HUES64 (cell line): ENCODE results near the gene BEND5.

ENCODE experiments used
- H3K27ac ChIP-seq: 2 replicates; pipeline ENCODE4 v1.7.0; 2013; ENCODE audit warnings: low read depth, low read length, inconsistent platforms
- H3K27me3 ChIP-seq: 2 replicates; pipeline ENCODE4 v1.6.1; 2013; ENCODE audit warnings: mild to moderate bottlenecking, low read length; ENCODE audit not compliant: insufficient read depth
- H3K36me3 ChIP-seq: 2 replicates; pipeline ENCODE4 v1.6.1; 2013; ENCODE audit warnings: mild to moderate bottlenecking, low read length; ENCODE audit not compliant: insufficient read depth
- H3K4me1 ChIP-seq: 2 replicates; pipeline ENCODE4 v1.6.1; 2013; ENCODE audit warnings: mild to moderate bottlenecking, low read length, moderate library complexity; ENCODE audit not compliant: insufficient read depth
- H3K4me3 ChIP-seq: 2 replicates; pipeline ENCODE4 v1.5.1; 2013; ENCODE audit warnings: mild to moderate bottlenecking, low read length, moderate library complexity
- H3K9ac ChIP-seq: 2 replicates; pipeline ENCODE4 v1.6.1; 2013; ENCODE audit warnings: mild to moderate bottlenecking, low read depth, low read length
- H3K9me3 ChIP-seq: 2 replicates; pipeline ENCODE4 v1.6.1; 2013; ENCODE audit warnings: low read depth, low read length; ENCODE audit not compliant: insufficient read depth
- WGBS: fragments of 150-250, 120-280 bp; methylation state at CpG from one replicate; pipeline ENCODE4 v1.1.7; 2013; ENCODE audit warnings: missing lambda C conversion rate; 5-methylcytosine and 5-hydroxymethylcytosine counted together

BEND5 gene

DNA sequence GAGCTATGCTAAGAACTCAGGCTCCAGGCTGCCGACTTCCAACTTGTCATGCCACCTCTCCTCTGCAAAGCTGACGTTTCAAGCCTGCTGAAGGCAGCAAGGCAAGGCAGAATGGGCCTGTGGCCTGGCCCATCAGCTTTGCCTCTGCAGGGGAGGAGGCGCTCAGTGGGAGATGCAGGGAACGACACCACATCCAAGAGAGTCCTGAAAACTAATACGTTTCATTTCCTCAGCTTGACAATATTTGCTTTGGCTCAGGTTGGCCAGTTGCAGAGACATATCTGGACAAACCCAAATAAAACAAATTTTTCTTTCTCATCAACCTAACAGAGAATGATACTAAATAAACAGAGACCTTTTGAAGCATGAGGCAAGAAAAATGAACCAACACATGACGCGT is 35.3 kb downstream of the BEND5 start:
- Histone ChIP-seq H3K27ac (no peak overlapping the region), H3K9me3 (no peaks in the 10 kb centered on the region), H3K36me3 (peaks cover 15% of the 10 kb centered on the region), H3K27me3 (no peaks in the 10 kb centered on the region), H3K4me1 (peaks cover 7% of the 10 kb centered on the region; the same call in 1 of the 2 replicates), H3K9ac (no peak overlapping the region), H3K4me3 (no peak overlapping the region)
- WGBS = 89% methylated on average over 7 of the region's 7 CpGs

DNA sequence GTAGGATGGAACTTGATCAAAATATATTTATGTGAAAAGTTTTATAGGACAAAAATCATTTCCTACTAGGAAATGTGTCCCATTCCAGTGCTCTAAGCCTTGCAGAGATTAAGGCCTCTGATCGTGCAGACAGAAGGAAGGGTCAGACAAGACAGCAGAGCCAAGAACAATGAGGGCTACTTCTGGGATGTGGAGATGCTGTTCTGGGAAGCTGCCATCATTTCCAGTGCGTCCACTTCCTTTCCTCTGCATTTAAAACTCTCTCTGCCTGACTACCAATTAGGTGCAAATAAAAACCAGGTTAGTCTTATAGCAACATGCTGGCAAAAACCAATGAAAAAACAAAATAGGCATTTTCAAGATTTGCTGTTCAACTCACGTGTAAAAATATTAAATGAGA is 36.1 kb downstream of the BEND5 start:
- Histone ChIP-seq H3K27me3 (no peaks in the 10 kb centered on the region), H3K9ac (no peak overlapping the region), H3K27ac (no peak overlapping the region), H3K9me3 (no peaks in the 10 kb centered on the region), H3K4me1 (peaks cover 10% of the 10 kb centered on the region; the same call in 1 of the 2 replicates), H3K36me3 (peaks cover 19% of the 10 kb centered on the region), H3K4me3 (no peak overlapping the region)
- WGBS = 95% methylated on average over 3 of the region's 3 CpGs

DNA sequence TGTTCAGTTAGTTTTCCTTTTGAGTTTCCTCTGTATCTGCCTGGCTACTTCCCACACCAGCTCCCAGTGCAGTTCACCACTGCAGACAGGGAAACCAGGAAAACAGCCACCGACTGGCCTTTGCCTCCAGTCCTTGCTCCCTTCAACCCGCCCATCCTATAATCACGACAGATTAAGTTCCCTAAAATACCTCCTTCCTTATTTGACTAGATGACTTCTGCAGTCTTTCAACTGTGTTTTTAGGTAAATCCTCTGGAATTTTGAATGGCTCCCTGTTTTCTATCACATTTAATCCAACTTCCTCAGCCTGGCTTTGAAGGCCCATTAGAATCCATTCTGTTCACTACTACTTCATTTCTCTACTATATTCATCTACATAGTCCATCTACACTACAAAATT is 37.6 kb downstream of the BEND5 start:
- Histone ChIP-seq H3K9ac (no peak overlapping the region), H3K36me3 (peaks cover 26% of the 10 kb centered on the region), H3K4me3 (no peak overlapping the region), H3K9me3 (no peaks in the 10 kb centered on the region), H3K4me1 (peaks cover 10% of the 10 kb centered on the region; the same call in 1 of the 2 replicates), H3K27me3 (no peaks in the 10 kb centered on the region), H3K27ac (no peak overlapping the region)
- 61% methylated on average over 3 of the region's 3 CpGs for WGBS

DNA sequence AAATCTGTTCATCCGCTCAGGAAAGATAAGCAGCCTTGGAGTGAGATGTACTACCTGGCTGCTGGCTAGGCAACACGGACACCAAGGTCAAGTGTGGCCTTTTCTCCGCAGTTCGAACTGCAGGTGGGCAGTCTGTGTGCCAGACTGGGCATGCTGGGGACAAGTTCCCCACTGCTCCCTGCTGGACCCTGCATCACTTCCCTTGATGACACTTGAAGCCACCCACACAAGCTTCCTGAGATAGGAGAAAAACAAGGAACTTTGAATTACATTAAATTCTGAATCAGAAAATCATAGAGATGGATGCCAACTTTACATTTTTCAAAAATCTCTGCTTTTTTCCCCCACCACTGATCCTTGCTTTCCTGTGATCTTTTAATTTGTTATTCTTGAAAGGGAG is 38.3 kb downstream of the BEND5 start:
- H3K9me3 ChIP-seq = no peaks in the 10 kb centered on the region
- H3K27me3 ChIP-seq = no peaks in the 10 kb centered on the region
- H3K36me3 ChIP-seq = peaks cover 34% of the 10 kb centered on the region
- 91% methylated on average over 4 of the region's 4 CpGs for WGBS
- H3K27ac ChIP-seq = no peak overlapping the region
- H3K4me3 ChIP-seq = no peak overlapping the region
- peaks cover 10% of the 10 kb centered on the region; the same call in 1 of the 2 replicates for H3K4me1 ChIP-seq
- no peak overlapping the region for H3K9ac ChIP-seq

- WGBS = 89% methylated on average over 6 of the region's 6 CpGs
- H3K27ac ChIP-seq = no peak overlapping the region
- H3K4me1 ChIP-seq = 0 out of 2 replicates have a peak, but pooled peaks cover 3% of the 10 kb centered on the region
- peaks cover 35% of the 10 kb centered on the region for H3K36me3 ChIP-seq
- H3K9ac ChIP-seq = no peak overlapping the region
- no peak overlapping the region for H3K4me3 ChIP-seq
- no peaks in the 10 kb centered on the region for H3K9me3 ChIP-seq
- no peaks in the 10 kb centered on the region for H3K27me3 ChIP-seq
Measured at GRCh38 chr1:48735796-48736195, 40.9 kb downstream of the BEND5 start.

- no peak overlapping the region for H3K4me3 ChIP-seq
- no peak overlapping the region for H3K9ac ChIP-seq
- peaks cover 36% of the 10 kb centered on the region for H3K36me3 ChIP-seq
- no peak overlapping the region for H3K27ac ChIP-seq
- no peaks in the 10 kb centered on the region for H3K4me1 ChIP-seq
- no peaks in the 10 kb centered on the region for H3K27me3 ChIP-seq
- 94% methylated on average over 10 of the region's 10 CpGs for WGBS
- H3K9me3 ChIP-seq = no peaks in the 10 kb centered on the region
Measured at GRCh38 chr1:48730164-48730910, 46.4 kb downstream of the BEND5 start.

- Histone ChIP-seq H3K27ac (no peak overlapping the region), H3K36me3 (peaks cover 24% of the 10 kb centered on the region), H3K27me3 (no peaks in the 10 kb centered on the region), H3K4me1 (no peaks in the 10 kb centered on the region), H3K9me3 (no peaks in the 10 kb centered on the region), H3K9ac (no peak overlapping the region), H3K4me3 (no peak overlapping the region)
- WGBS = 89% methylated on average over 2 of the region's 2 CpGs
Measured at GRCh38 chr1:48728584-48728983, 48.1 kb downstream of the BEND5 start.

DNA sequence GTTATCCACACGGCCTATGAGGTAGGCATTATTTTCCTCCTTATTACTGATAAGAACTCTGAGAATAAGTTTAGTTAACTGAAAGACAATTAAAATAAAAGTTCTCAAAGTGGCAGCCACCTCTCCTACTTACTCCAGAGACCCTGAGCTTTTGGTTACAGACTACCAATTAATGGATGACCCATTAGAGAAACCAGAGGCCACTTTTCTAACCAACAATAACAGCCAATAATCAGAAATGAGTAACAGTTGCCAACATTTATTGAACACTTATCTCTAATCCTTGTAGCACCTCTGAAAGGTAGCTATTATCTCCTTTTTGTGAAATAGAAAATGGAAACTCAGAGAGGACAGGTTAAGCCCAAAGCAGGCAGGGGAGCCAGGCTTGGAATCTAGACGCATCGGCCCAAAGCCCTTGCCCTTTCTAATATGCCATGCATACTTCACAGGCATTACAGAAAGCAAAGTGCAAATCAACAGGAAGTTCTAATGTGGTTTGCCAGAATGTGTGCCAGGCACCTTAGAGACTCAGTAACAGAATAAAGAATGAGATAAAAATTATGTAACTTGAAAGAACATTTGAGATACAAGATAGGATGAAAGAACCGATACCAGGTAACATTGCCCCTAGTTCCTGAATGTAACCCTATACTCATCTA is 50.0 kb downstream of the BEND5 start:
- no peak overlapping the region for H3K9ac ChIP-seq
- no peaks in the 10 kb centered on the region for H3K9me3 ChIP-seq
- no peak overlapping the region for H3K4me3 ChIP-seq
- peaks cover 14% of the 10 kb centered on the region for H3K36me3 ChIP-seq
- no peaks in the 10 kb centered on the region for H3K27me3 ChIP-seq
- H3K4me1 ChIP-seq = no peaks in the 10 kb centered on the region
- H3K27ac ChIP-seq = no peak overlapping the region
- WGBS = 91% methylated on average over 2 of the region's 4 CpGs

DNA sequence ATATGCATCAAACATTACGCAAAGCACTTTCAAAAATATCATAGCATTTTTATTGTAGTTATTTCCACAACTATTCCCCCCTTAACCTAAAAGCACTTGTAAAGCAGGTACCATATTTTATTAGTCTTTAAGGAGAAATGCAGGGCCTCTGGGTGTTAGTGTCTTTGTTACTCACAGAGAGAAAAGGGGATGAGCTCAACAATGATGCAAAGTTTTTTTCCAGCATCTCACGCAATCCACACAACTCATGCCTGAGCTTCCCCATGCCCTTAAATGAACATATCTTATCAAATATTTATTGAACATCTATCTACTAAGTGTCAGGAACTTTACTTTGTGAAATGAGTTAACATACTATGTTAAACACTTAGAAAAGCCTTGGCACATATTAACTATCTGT is 50.6 kb downstream of the BEND5 start:
- Histone ChIP-seq H3K27ac (no peak overlapping the region), H3K4me3 (no peak overlapping the region), H3K4me1 (no peaks in the 10 kb centered on the region), H3K9me3 (no peaks in the 10 kb centered on the region), H3K36me3 (peaks cover 11% of the 10 kb centered on the region; the same call in 1 of the 2 replicates), H3K9ac (no peak overlapping the region), H3K27me3 (no peaks in the 10 kb centered on the region)
- WGBS = 94% methylated on average over 1 of the region's 2 CpGs

DNA sequence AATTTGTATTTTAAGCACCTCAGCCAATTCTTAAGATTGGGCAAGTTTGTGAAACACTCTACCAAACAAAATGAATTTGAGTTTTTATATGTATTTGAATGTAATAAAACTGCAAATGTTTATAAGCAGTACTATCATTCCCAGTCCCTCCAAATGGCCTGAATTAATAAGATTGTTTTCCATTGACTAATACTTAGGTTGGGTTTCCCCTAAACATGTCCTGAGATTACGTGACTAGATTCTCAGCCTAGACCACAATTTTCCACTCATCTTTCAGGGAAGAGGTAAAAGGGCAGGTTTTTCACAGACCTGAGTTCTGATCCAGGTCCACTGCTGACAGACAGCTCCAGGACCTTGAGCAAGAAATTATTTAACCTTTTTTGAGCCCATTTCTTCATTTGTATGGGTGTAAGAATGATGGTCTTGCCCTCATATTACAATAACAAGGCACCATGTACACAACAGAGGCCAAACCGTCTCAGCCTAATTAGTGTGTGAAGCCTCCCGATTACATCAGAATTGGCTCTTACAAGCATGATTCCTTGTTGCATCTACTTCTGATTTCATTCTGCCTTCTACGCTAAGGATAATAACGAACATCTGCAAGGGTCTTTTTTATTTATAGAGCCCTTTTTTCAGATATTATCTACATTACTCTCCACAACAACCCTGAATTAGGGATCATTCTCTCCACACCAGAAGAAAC is 51.2 kb downstream of the BEND5 start:
- no peaks in the 10 kb centered on the region for H3K27me3 ChIP-seq
- H3K36me3 ChIP-seq = peaks cover 11% of the 10 kb centered on the region; the same call in 1 of the 2 replicates
- H3K27ac ChIP-seq = no peak overlapping the region
- WGBS = 93% methylated on average over 5 of the region's 5 CpGs
- H3K9ac ChIP-seq = no peak overlapping the region
- no peak overlapping the region for H3K4me3 ChIP-seq
- no peaks in the 10 kb centered on the region for H3K9me3 ChIP-seq
- H3K4me1 ChIP-seq = no peaks in the 10 kb centered on the region

DNA sequence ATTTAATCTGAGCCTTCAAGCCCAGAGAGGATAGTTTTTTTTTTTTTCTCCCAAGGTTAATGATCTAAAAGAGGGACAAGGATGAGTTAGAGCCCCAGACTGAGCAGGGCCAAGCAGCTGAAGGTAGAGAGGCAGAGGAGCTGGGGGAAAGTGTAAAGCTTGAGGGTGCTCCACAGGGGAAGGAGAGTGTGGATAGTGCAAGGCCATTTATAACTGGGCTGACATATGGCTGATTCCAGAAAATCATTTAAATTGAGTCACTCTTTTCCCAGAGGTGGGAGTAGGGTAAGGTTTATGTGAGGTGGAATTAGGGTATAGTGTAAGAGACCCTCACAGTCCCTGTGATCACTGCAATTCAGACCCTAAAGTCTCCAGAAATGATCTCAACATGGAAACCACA is 55.8 kb downstream of the BEND5 start:
- Histone ChIP-seq H3K36me3 (no peaks in the 10 kb centered on the region), H3K4me3 (no peak overlapping the region), H3K9ac (no peak overlapping the region), H3K27me3 (no peaks in the 10 kb centered on the region), H3K27ac (no peak overlapping the region), H3K9me3 (no peaks in the 10 kb centered on the region), H3K4me1 (0 out of 2 replicates have a peak, but pooled peaks cover 3% of the 10 kb centered on the region)
